Inflammatory macrophage (primary cell): Measurements from ENCODE around the gene TUNAR.
A peak's percentile ranks its signal among the peaks of the same experiment; 100 is the strongest.
"Not testable (repeated sequence)": the region's sequence is repeated elsewhere in the genome, so short reads cannot be mapped to it uniquely, and the experiment has no call there.

ENCODE experiments used
- DNase-seq, 2 donors: peaks; one replicate each; pipeline ENCODE4 v3.0.0-alpha.2; 2020 to 2022

Gene TUNAR

GRCh38 chr14:95918466-95918865 lies 41.8 kb downstream of the TUNAR start:
- DNase-seq = no peak

DNA sequence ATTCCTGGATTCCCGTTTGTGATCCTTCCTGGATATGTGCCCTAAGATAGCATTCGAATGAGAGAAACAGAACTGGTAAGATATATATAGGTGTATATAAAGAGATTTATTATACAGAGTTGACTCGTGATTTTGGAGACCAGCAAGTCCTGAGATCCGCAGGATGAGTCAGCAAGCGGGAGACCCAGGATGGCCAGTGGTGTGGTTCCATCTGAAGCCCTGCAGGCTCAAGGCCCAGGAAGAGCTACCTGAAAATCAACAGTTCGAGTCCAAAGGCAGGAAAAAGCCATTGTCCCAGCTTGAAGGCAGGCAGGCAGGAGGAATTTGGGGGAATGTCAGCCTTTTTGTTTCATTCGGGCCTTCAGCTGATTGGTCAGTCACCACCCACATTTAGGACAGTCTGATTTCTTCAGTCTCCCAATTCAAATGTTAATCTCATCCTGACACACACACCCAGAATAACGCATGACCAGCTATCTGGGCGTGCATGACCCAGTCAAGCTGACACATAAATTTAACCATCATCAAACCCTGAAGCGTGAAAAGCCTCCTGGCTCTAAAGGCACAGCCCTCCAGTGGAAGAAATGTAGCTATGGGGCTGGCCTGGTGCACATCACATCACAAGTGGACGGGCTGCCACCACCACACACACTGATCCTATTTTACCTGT lies 44.3 kb downstream of the TUNAR start:
- DNase-seq = no peak

DNA sequence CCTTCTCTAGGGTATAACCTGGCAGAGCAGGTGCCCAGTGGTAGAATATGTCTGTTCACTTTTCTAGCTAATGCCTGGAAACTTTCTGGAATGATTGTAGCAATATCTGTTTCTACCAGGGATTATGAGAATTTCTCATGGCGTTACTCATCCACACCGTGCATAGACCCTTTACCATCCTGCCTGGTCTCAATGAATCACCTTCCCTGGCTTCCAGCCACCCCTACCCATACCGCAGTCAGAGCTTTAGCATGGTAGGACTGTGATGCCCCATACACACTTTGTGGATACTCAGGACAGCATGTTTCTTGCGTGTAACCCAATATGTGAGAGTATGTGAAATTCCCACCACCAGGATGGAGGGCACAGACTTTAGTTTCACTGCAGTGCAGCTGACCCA lies 45.4 kb downstream of the TUNAR start:
- no peak for DNase-seq

DNA sequence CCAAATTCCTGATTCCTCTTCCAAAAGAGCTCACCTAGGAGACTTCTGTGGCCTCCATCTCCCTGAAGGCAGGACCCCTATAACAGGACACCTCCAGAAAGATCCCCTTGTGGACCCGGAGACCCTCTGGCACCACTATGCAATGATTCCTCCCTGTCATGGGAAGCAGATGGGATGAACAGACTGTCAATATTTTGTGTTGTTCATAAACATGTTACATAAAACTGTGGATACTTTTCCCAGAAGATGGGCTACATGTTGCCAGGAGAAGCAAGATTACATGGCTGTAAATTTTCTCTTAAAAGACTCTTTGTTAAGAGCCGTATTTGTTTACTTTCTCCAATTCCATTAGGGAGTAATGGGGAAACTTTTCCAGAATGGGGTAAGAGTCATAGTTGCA lies 52.1 kb downstream of the TUNAR start:
- no peak for DNase-seq

- DNase-seq = no peak
Measured at GRCh38 chr14:95931384-95931783, 54.8 kb downstream of the TUNAR start.

DNA sequence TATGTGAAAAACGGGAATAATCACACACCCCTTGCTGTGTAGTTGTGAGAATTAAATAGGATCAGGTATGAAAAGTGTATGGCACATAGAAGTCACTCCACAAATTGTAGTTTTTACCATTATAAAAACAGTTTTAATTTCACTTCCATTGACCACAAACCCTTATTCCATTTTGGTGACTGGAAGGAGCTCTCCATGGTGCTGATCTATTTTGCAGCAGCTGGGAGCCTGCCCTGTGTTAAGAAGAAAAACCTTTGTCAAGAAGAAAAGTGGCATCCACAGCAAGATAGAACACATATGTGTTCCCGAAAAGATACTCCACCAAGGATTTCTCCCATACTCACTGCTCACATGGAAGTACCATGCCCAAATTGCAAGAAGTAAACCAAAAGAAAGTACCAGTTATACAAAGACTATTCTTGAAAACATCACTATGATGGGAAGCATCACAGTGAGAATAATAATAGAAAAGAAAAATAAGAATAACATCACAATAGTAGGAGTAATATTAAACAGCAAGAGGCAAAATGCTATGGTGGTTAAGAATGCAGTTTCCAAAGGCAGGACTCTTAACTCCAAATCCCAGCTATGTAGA lies 58.7 kb downstream of the TUNAR start:
- peak in 1 of 2 donors; percentile 5 for DNase-seq

- DNase-seq = no peak
Measured at GRCh38 chr14:95936041-95936440, 59.4 kb downstream of the TUNAR start.

GRCh38 chr14:95939335-95939734 lies 62.7 kb downstream of the TUNAR start:
- DNase-seq = no peak

DNA sequence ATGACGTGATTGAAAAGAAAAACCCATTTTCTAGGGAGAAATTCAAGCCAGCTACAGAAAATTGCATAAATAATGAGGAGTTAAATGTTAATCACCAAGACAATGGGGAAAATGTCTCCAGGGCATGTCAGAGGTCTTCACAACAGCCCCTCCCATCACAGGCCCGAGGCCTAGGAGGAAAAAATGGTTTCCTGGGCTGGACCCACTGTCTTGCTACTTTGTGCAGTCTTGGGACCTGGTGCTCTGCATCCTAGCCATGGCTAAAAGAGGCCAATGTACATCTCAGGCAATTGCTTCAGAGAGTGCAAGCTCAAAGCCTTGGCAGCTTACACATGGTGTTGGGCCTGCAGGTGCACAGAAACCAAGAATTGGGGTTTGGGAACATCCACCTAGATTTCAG lies 65.3 kb downstream of the TUNAR start:
- DNase-seq = no peak

DNA sequence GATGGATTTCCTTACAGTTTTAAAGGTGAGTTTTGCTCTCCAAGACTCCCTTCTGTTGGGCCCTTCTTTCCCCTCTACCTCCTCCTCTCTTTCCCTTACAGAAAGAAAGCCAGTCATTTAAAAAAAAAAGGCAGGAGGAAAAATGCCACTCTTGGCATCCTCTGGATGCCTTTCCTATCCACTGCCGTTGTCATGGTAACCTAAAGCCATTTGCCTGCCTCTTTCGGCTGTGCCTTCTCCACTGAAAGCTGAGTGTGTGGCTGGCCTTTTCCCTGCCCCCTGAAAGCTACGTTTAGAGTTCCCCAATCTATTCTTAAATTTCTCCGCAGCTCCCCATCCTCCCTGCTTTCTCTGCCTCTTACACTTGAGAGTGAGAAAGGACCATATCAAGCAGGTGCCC lies 67.1 kb downstream of the TUNAR start:
- DNase-seq = no peak

DNA sequence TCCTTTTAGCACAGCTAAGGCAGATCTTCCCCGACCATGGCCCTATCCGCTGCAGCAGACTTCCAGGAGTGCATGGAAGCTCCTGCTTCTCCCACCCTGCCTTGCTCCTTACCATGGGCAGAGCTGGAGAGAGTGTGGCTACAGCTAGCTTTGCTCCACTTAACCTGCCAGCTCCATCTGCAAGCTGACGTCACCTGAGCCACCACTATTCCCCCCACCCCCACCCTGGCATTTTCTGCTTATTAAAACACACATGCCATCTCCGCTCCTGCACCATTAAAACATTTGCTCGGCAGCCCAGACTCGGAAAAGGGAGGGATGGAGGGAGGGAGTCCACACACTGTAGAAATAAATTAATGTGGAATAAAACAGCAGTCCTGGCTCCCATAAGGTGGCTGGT lies 67.8 kb downstream of the TUNAR start:
- no peak for DNase-seq

DNA sequence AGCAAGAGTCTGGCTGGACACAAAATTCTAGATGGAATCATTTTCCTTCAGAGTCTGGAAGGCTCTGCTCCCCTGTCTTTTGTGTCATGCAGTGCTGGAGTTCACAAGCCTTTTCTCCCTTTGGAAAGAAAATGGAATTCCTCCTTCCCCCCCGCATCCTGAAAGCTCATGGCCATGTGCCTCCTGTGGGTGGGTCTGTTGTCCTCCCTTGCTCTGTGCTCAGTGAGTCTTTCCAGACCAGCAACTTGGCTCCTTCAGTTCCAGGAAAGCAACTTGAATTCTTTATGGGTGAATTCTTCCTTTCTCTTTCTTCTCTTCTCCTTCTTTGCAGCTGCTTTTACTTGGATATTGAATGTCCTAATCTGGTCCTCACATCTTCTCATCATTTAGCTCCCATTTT lies 70.2 kb downstream of the TUNAR start:
- no peak for DNase-seq

DNA sequence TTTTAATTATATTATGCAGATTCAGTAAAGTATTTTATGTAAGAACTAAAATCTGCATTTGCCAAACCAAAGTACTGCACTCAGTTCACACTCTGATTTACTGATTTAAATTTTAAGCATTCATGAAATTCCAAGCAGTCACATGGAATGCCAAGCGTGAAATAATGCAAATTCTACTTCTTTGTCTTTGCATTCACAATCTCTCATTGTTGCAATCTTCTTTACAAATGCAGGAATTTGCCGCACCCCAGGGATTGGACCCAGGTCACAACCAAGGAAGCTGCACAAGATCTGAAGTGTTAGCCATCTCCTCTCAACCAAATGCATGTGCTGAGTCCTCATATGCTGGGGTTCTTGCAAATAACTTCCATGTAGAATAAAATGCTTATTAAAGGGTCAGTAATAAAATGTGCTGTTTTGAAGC lies 71.9 kb downstream of the TUNAR start:
- DNase-seq = no peak

- no peak for DNase-seq
Measured at GRCh38 chr14:95951359-95951758, 74.7 kb downstream of the TUNAR start.

DNA sequence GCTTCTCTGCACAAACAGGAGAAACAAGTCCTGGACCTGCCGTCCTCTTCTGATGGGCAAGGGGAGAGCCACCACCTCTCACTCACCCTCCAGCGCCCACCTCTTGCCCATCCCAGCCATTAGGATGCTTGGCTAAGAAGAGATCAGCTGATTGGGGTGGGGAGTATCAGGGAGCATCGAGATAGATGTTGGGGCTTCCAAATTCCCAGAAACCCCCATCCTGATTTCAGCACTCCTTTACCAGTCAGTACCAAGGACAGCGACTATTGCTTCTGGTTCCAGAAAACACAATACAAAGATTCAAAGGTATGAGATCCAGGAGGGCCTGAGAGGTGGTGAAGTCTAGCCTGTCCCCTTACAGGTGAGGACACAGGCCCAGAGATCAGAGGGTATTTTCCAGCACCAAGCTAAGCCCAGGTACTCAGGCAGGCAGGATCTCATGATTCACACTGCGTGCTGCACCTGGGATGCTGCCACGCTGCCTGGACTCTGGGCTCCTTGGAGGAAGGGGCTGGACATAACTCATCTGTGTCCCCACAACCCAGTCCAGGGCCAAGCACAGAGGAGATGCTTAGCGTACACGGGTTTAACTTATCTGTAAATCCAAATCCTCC lies 76.6 kb downstream of the TUNAR start:
- DNase-seq = no peak

- no peak for DNase-seq
Measured at GRCh38 chr14:95956601-95957460, 80.2 kb downstream of the TUNAR start.

GRCh38 chr14:95958105-95958504 lies 81.5 kb downstream of the TUNAR start:
- DNase-seq = no peak

DNA sequence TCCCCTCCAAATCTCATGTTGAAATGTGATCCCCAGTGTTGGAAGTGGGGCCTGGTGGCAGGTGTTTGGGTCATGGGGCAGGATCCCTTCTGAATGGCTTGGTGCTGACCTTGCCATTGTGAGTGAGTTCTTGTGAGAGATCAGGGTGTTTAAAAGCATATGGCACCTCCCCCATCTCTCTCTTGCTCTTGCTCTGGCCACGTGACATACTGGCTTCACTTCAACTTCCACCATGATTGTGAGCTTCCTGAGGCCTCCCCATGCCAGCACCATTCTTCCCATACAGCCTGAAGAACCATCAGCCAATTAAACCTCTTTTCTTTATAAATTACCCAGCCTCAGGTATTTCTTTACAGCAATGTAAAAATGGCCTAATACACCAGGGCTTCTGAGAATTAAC lies 82.7 kb downstream of the TUNAR start:
- no peak for DNase-seq

DNA sequence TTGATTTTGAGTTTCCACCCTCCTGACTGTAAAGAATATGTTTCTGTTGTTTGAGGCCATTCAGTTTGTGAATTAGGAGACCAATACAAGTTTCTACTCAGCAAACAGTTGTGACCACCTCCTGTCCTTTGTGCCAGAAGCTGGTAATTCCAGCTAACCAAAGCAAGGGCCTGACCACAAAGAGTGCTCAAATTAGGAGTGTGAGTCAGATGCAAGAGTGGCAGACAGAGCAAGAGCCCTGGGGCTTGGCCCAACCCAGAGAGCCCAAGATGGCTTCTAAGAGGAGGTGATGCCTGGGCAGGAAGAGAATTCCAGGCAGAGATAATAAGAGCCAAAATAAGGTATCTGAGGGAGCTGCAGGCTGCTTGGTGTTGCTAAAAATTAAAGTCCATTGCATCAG lies 84.8 kb downstream of the TUNAR start:
- no peak for DNase-seq

GRCh38 chr14:95964901-95965300 lies 88.3 kb downstream of the TUNAR start:
- DNase-seq = no peak

GRCh38 chr14:95968048-95968447 lies 91.4 kb downstream of the TUNAR start:
- not testable (repeated sequence) for DNase-seq
